ENCODE data around the gene GNG13. TPM values are rescaled to one million over a fixed set of nuclear protein-coding genes. Genes with fewer than 3 reads are reported as not detected.

The GNG13 gene
- not detected for polyA plus RNA-seq

DNA sequence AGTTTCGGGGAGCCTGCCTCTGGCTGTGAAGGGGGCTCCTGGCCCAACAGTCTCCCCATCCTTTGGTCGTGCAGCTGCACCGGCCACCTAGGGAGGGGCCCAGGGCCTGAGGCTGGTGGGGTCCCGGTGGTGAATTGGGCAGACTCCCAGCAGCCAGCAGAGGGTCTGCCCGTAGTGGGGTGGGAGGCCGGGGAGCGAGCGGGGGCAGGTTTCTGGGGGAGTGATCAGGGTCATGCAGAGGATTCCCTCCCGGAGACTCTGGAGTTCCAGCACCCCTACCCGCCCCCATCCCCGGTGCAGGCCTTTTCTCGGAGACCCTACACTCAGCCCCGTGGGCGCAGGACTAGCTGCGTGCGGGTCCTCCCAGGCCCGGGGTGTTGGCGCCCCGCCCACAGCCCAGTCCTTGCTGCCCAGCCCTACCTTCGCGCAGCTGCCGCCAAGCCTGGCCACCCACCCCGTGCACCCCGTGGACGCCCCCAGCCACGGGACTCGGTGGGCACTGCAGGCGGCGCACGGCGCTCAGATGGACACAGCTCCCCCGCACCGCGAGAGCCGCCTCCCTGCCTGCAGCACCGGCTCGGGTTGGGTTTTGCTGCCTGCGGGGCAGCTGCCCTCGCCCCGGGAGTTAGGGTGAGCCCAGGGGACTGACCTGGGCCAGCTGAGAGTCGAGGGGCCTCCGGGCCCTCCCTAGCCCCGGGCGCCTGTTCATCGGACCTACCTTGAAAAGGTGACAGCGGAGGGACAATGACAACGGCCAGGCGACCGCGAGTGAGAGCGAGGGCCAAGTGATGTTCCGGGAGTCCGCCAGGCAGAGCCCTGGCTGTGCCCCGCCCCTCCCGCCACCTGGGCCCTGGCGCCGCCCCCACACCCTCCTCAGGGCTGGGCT lies at the start of gene GNG13:
Gene GNG13, minus strand, starts transcription at position 787 of the 886 bp plus-strand sequence. CDS start 1,657 bp downstream, outside the sequence.
- H3K9me3 Mint-ChIP-seq, result no peaks in the 10 kb centered on the region
- no peaks in the 10 kb centered on the region for H3K36me3 Mint-ChIP-seq
- H3K27ac Mint-ChIP-seq, result no peak within 1 kb of the TSS
- DNase-seq, result no peak
- no peaks in the 10 kb centered on the region for H3K27me3 Mint-ChIP-seq (ENCODE audit: low read depth in 3 of 3)
- no peaks in the 10 kb centered on the region for H3K4me1 Mint-ChIP-seq
- no peak within 1 kb of the TSS for H3K4me3 Mint-ChIP-seq

- DNase-seq, result no peak
- Mint-ChIP-seq H3K4me3 (no peak overlapping the region), H3K27me3 (ENCODE audit: low read depth in 3 of 3) (peaks cover 0 to 4% (median 0%) of the 10 kb centered on the region in 3 donors), H3K27ac (no peak overlapping the region), H3K36me3 (no peaks in the 10 kb centered on the region), H3K9me3 (peaks cover 0 to 11% (median 2%) of the 10 kb centered on the region in 6 donors), H3K4me1 (no peaks in the 10 kb centered on the region)
These were observed 48.1 kb upstream of the GNG13 start for GRCh38 chr16:848510-849253.

DNA sequence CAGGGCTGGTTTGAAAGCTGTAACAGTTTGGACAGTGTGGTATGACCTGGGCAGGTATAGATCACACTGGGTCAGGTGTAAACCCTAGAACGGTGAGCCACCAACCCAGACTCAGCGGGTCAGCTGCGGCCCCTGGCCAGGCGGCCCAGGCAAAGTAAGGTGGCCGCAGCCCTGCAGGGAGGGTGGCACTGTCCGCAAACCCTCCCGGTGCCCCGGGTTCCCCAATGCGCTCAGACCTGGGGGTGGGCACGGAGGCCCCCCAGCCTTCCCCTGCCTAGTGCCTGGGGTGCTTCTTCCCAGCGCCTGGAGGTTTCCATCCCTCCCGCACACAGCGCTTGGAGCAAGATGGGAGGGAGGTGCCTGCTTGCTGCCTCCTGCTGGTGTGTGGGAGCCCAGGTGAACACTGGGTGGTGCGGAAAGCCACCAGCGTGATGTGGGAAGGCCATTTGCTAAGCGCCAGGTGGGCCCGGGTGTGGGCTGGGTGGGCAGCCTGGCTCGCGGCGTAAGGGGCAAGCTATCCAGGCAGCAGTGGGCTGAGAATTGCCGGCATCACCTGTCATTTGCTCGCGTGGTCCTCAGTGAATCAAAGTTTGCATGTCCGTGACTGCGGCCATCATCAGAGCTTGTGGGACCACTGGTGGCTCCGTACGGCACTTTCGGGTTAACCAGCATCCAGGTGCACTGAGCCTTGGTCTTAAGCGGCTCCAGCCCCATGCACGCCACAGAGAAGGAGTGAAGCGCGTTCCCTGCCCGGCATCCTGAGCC lies 47.3 kb upstream of the GNG13 start:
- no peaks in the 10 kb centered on the region for H3K4me1 Mint-ChIP-seq
- H3K4me3 Mint-ChIP-seq, result no peak overlapping the region
- H3K27ac Mint-ChIP-seq, result no peak overlapping the region
- peaks cover 0 to 4% (median 0%) of the 10 kb centered on the region in 3 donors for H3K27me3 Mint-ChIP-seq (ENCODE audit: low read depth in 3 of 3)
- DNase-seq, result no peak
- H3K9me3 Mint-ChIP-seq, result peaks cover 0 to 11% (median 2%) of the 10 kb centered on the region in 6 donors
- H3K36me3 Mint-ChIP-seq, result no peaks in the 10 kb centered on the region

GRCh38 chr16:847151-847550 lies 46.6 kb upstream of the GNG13 start:
- no peak overlapping the region for H3K4me3 Mint-ChIP-seq
- no peaks in the 10 kb centered on the region for H3K36me3 Mint-ChIP-seq
- peaks cover 0 to 5% (median 0%) of the 10 kb centered on the region in 3 donors for H3K27me3 Mint-ChIP-seq (ENCODE audit: low read depth in 3 of 3)
- H3K4me1 Mint-ChIP-seq, result no peaks in the 10 kb centered on the region
- H3K9me3 Mint-ChIP-seq, result peaks cover 0 to 11% (median 2%) of the 10 kb centered on the region in 6 donors
- H3K27ac Mint-ChIP-seq, result no peak overlapping the region
- DNase-seq, result no peak

DNA sequence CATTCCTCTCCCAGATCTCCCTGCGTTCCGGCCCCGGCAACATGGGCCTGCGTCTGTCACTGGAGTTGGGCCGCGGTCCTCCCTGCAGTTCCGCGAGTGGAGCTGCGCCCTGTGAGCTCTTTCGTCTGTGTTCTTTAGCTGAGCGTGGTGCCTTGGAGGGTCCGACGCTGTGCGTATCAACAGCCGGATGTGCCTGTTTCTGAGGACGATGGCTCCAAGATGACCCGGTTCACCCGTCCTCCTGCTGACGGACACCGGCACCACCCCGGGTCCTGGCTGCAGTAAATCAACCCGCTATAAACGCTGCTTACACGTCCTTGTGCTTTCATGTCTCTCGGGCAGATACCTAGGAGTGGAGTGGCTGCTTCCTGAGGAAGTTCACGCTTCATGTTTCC lies 44.8 kb upstream of the GNG13 start:
- peaks cover 0 to 5% (median 0%) of the 10 kb centered on the region in 3 donors for H3K27me3 Mint-ChIP-seq (ENCODE audit: low read depth in 3 of 3)
- H3K27ac Mint-ChIP-seq, result no peak overlapping the region
- no peaks in the 10 kb centered on the region for H3K36me3 Mint-ChIP-seq

GRCh38 chr16:844638-845350 lies 44.3 kb upstream of the GNG13 start:
- no peak for DNase-seq
- Mint-ChIP-seq H3K9me3 (peaks cover 0 to under 1% (median 0%) of the 10 kb centered on the region in 6 donors), H3K27ac (no peak overlapping the region)

More for the DNA sequence above, 44.8 kb upstream of the GNG13 start:
- no peaks in the 10 kb centered on the region for H3K4me1 Mint-ChIP-seq
- no peak overlapping the region for H3K4me3 Mint-ChIP-seq
- DNase-seq, result no peak
- H3K9me3 Mint-ChIP-seq, result peaks cover 0 to 5% (median 1%) of the 10 kb centered on the region in 6 donors

GRCh38 chr16:843771-844170 lies 43.2 kb upstream of the GNG13 start:
- H3K36me3 Mint-ChIP-seq, result no peaks in the 10 kb centered on the region
- H3K27me3 Mint-ChIP-seq (ENCODE audit: low read depth in 3 of 3), result peaks cover 0 to 1% (median 0%) of the 10 kb centered on the region in 3 donors
- no peak overlapping the region for H3K27ac Mint-ChIP-seq
- no peaks in the 10 kb centered on the region for H3K4me1 Mint-ChIP-seq
- peaks cover 0 to 4% (median 0%) of the 10 kb centered on the region in 6 donors for H3K9me3 Mint-ChIP-seq
- H3K4me3 Mint-ChIP-seq, result no peak overlapping the region
- no peak for DNase-seq

More at GRCh38 chr16:844638-845350, 44.3 kb upstream of the GNG13 start:
- no peaks in the 10 kb centered on the region for H3K4me1 Mint-ChIP-seq
- H3K36me3 Mint-ChIP-seq, result no peaks in the 10 kb centered on the region
- H3K27me3 Mint-ChIP-seq (ENCODE audit: low read depth in 3 of 3), result peaks cover 0 to 3% (median 0%) of the 10 kb centered on the region in 3 donors
- H3K4me3 Mint-ChIP-seq, result no peak overlapping the region

DNA sequence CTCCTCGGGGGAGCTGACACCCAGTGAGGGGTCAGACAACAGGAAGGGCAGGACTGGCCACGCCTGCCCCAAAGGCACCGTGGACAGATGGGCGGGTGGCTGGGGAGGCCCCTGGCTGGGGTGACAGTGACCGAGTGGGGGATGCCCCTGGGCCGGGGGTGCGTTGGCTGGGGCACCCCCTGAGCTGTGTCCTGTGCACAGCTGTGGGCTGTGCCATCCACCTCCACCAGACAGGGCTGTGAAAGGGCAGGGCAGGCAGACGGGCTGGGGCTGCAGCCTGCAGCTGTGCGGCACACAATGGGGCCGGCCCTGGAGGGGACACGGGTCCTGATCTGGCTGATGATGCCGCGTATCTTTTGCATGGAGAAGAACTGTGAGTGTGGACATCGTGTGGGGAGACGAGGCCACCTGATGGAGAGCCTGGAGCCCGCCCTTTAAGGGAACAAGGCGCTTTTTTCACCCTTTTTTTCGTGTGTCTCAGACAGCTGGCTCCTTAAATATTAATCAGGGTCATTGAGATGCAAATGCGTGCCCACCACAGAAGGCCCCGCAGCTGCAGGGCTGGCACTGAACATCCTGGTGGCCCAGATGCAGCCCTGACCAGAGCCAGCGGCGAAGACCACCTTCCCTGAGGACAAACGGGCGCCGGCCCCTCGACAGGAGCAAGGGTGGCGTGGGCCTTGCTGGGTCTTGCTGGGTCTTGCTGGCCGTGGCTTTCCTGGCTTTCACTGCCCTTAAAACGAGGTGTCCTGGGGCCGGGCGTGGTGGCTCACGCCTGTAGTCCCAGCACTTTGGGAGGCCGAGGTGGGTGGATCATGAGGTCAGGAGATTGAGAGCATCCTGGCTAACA lies 42.4 kb upstream of the GNG13 start:
- Mint-ChIP-seq H3K4me1 (no peaks in the 10 kb centered on the region), H3K36me3 (no peaks in the 10 kb centered on the region), H3K9me3 (peaks cover 0 to 7% (median under 1%) of the 10 kb centered on the region in 6 donors), H3K27me3 (ENCODE audit: low read depth in 3 of 3) (peaks cover 0 to 5% (median 1%) of the 10 kb centered on the region in 3 donors), H3K4me3 (no peak overlapping the region), H3K27ac (no peak overlapping the region)
- no peak for DNase-seq

GRCh38 chr16:842061-842476 lies 41.5 kb upstream of the GNG13 start:
- Mint-ChIP-seq H3K36me3 (no peaks in the 10 kb centered on the region), H3K27me3 (ENCODE audit: low read depth in 3 of 3) (peaks cover 0 to 6% (median 1%) of the 10 kb centered on the region in 3 donors), H3K27ac (no peak overlapping the region), H3K4me3 (no peak overlapping the region), H3K4me1 (no peaks in the 10 kb centered on the region), H3K9me3 (peaks cover 0 to 10% (median 1%) of the 10 kb centered on the region in 6 donors)
- DNase-seq, result no peak

DNA sequence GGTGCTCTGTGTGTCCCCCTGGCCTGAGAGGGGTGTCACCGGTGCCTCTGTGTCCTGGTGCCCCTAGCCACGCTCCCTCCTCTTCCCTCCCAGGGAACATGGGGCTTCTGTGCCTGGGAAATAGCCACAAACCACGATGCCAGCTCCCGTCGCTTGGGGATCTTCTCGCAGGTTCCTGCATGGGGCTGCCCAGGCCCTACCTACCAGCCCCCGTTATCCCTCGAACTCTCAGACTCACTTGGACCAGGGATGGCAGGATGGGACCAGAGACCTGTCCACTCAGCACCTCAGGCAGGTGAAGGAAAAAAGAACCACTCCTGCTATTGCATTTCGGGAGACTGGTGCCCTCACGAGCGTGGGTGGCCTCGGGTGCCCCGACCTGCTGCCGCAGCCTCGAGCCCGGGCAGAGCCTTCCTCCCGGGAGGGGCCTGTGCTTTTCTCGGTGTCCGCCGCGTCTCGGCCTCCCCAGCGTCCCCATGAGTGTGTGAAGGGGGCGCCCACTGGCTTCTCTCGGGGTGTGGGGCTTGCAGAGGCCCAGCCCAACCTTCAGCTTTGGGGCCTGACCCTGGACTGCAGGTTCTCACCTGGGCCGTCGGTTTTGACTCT lies 41.0 kb upstream of the GNG13 start:
- Mint-ChIP-seq H3K27ac (no peak overlapping the region), H3K4me1 (no peaks in the 10 kb centered on the region), H3K4me3 (no peak overlapping the region), H3K36me3 (no peaks in the 10 kb centered on the region), H3K27me3 (ENCODE audit: low read depth in 3 of 3) (peaks cover 0 to 6% (median 1%) of the 10 kb centered on the region in 3 donors), H3K9me3 (peaks cover under 1 to 11% (median 5%) of the 10 kb centered on the region in 6 donors)
- DNase-seq, result no peak

DNA sequence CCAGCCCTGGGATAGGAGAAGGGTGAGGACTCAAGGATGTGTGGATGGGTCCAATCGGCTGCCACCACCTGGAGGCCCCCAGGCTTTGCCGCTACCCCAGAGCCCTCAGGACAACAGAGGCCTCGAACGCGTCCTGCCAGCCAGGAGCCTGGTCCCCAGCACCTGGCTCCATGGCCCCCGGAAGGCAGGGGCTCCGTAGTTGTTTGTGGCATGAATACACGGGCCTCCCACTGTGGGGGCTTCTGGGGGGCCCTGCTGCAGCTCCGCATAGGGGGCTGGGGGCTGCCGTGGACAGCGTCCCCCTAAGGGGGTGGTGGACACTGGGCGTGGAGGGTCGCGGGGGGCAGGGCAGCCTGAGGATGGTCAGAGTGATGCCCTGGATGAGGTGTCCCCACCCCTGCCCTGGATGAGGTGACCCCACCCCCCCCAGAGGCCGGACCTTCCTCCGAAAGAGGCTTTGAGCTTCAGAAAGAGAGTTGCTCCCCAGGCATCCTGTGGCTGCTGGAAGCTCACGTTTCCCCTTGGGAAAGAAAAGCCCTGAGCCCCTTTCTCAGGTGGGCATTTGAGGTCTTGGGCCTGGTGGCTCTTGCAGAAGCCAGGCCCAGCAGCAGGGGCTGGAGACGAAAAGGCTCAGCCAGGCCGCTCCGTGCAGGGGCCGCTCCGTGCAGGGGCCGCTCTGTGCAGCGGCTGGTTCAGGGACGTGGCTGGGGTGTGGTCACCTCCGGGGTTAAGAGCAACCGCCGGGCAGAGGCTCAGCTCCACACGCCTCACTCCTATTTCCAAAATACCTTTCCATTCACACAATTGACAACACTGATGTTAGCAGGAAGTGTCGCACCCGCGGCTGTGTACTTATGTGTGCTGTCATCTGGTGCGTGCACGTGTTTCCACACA lies 40.3 kb upstream of the GNG13 start:
- no peaks in the 10 kb centered on the region for H3K4me1 Mint-ChIP-seq
- H3K4me3 Mint-ChIP-seq, result no peak overlapping the region
- H3K27me3 Mint-ChIP-seq (ENCODE audit: low read depth in 3 of 3), result peaks cover 0 to 6% (median 1%) of the 10 kb centered on the region in 3 donors
- DNase-seq, result no peak
- no peaks in the 10 kb centered on the region for H3K36me3 Mint-ChIP-seq
- peaks cover 2 to 17% (median 13%) of the 10 kb centered on the region in 6 donors for H3K9me3 Mint-ChIP-seq
- H3K27ac Mint-ChIP-seq, result no peak overlapping the region
